CD4-positive, alpha-beta T cell treated with Interleukin-10 for 1 hour (primary cell): ENCODE measurements around the gene SUPT3H.

Experiments used
- DNase-seq: peaks from one replicate; pipeline ENCODE4 v3.0.0-alpha.2; 2020

Gene SUPT3H

GRCh38 chr6:44824567-44824966 lies 553.2 kb downstream of the SUPT3H start:
- DNase-seq, result no peak

- no peak for DNase-seq
Measured at GRCh38 chr6:44820759-44821158, 557.0 kb downstream of the SUPT3H start.

- DNase-seq, result no peak
Measured at GRCh38 chr6:44820321-44820720, 557.4 kb downstream of the SUPT3H start.

- no peak for DNase-seq
Measured at GRCh38 chr6:44811456-44811855, 566.3 kb downstream of the SUPT3H start.

GRCh38 chr6:44809258-44809657 lies 568.5 kb downstream of the SUPT3H start:
- no peak for DNase-seq

- no peak for DNase-seq
Measured at GRCh38 chr6:44808148-44808547, 569.6 kb downstream of the SUPT3H start.

GRCh38 chr6:44806656-44807055 lies 571.1 kb downstream of the SUPT3H start:
- DNase-seq, result no peak

GRCh38 chr6:44805238-44805846 lies 572.4 kb downstream of the SUPT3H start:
- no peak for DNase-seq

GRCh38 chr6:44804546-44805159 lies 573.1 kb downstream of the SUPT3H start:
- DNase-seq, result no peak

- DNase-seq, result no peak
Measured at GRCh38 chr6:44804016-44804415, 573.7 kb downstream of the SUPT3H start.

- no peak for DNase-seq
Measured at GRCh38 chr6:44800784-44801592, 576.7 kb downstream of the SUPT3H start.

GRCh38 chr6:44800171-44800783 lies 577.5 kb downstream of the SUPT3H start:
- DNase-seq, result no peak

GRCh38 chr6:44797746-44798145 lies 580.0 kb downstream of the SUPT3H start:
- no peak for DNase-seq

- no peak for DNase-seq
Measured at GRCh38 chr6:44795326-44795725, 582.4 kb downstream of the SUPT3H start.

GRCh38 chr6:44789806-44790205 lies 587.9 kb downstream of the SUPT3H start:
- DNase-seq, result no peak

GRCh38 chr6:44789061-44789460 lies 588.7 kb downstream of the SUPT3H start:
- no peak for DNase-seq

- no peak for DNase-seq
Measured at GRCh38 chr6:44788387-44788981, 589.2 kb downstream of the SUPT3H start.

- peak; percentile 3 for DNase-seq
Measured at GRCh38 chr6:44787254-44787834, 590.4 kb downstream of the SUPT3H start.

- no peak for DNase-seq
Measured at GRCh38 chr6:44785130-44785529, 592.6 kb downstream of the SUPT3H start.

- DNase-seq, result no peak
Measured at GRCh38 chr6:44784195-44784594, 593.5 kb downstream of the SUPT3H start.

- DNase-seq, result no peak
Measured at GRCh38 chr6:44782892-44783291, 594.8 kb downstream of the SUPT3H start.

GRCh38 chr6:44781912-44782597 lies 595.7 kb downstream of the SUPT3H start:
- no peak for DNase-seq
